GM21360 (cell line): ENCODE data around the gene RFNG.
A peak's percentile ranks its signal among the peaks of the same experiment; 100 is the strongest.

Experiments
- ATAC-seq: cut with Tn5 transposase; IDR thresholded peaks from one replicate; pipeline ENCODE4 v1.9.1; 2021; ENCODE audit warnings: mild to moderate bottlenecking, moderate library complexity; ENCODE audit not compliant: unreplicated experiment

The RFNG gene

GRCh38 chr17:82051776-82052637 lies at the start of gene RFNG, which contains the start of gene GPS1:
Gene RFNG, minus strand, starts transcription at chr17:82051811. Its CDS starts 45 bp downstream, at chr17:82051766.
Gene GPS1, plus strand, starts transcription at chr17:82051898. Its CDS starts 34 bp downstream, at chr17:82051932.
- no peak for ATAC-seq

- no peak for ATAC-seq
Measured at GRCh38 chr17:82101301-82101715, 49.7 kb upstream of the RFNG start.

- no peak for ATAC-seq
Measured at GRCh38 chr17:82100502-82101298, 49.1 kb upstream of the RFNG start.

- ATAC-seq = no peak
Measured at GRCh38 chr17:82098939-82099763, 47.5 kb upstream of the RFNG start.

- peak; percentile 64 for ATAC-seq
Measured at GRCh38 chr17:82098169-82098938, 46.7 kb upstream of the RFNG start, which contains the start of gene FASN. Gene FASN, minus strand, starts transcription at chr17:82098236. Its CDS starts 1,791 bp downstream, at chr17:82096445.

GRCh38 chr17:82097919-82098168 lies 46.2 kb upstream of the RFNG start:
- ATAC-seq = no peak

GRCh38 chr17:82097184-82097918 lies 45.7 kb upstream of the RFNG start:
- ATAC-seq = peak; percentile 2

GRCh38 chr17:82096709-82097183 lies 45.1 kb upstream of the RFNG start:
- no peak for ATAC-seq

- no peak for ATAC-seq
Measured at GRCh38 chr17:82095777-82096708, 44.4 kb upstream of the RFNG start.

- no peak for ATAC-seq
Measured at GRCh38 chr17:82094931-82095776, 43.5 kb upstream of the RFNG start.

GRCh38 chr17:82092995-82093751 lies 41.6 kb upstream of the RFNG start:
- ATAC-seq = no peak

GRCh38 chr17:82092628-82092994 lies 41.0 kb upstream of the RFNG start:
- no peak for ATAC-seq

- no peak for ATAC-seq
Measured at GRCh38 chr17:82092094-82092586, 40.5 kb upstream of the RFNG start.

GRCh38 chr17:82091264-82092066 lies 39.9 kb upstream of the RFNG start:
- no peak for ATAC-seq

- no peak for ATAC-seq
Measured at GRCh38 chr17:82090549-82091263, 39.1 kb upstream of the RFNG start.
